ENCODE data around the gene MYOG. TPM values are rescaled to one million over a fixed set of nuclear protein-coding genes. Genes with fewer than 3 reads are reported as not detected.

MYOG gene
- total and polyA plus RNA-seq, 12 donors: 0.11 TPM; not detected in 11

DNA sequence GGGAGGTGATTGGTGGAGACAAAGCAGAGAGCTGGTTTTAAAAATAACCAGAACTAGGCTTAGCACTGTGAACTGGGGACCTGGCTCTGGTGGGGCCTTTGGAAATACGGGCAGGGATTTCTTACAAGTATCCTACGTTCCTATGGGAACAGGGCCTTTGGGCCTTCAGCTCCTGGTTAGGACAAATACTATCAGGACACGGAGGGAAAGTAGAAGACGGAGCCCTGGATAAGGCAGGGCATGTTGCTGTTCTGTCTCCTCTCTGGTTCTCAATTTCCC is 5.3 kb upstream of the MYOG start:
- H3K27ac ChIP-seq: no peak overlapping the region
- no peaks in the 10 kb centered on the region for H3K36me3 ChIP-seq (replicated peaks in 1 of 2)
- DNase-seq: no peak
- no peak for TF ChIP-seq POLR2A (IDR thresholded peaks at IDR 0.05)
- TF ChIP-seq, protein P1, sequence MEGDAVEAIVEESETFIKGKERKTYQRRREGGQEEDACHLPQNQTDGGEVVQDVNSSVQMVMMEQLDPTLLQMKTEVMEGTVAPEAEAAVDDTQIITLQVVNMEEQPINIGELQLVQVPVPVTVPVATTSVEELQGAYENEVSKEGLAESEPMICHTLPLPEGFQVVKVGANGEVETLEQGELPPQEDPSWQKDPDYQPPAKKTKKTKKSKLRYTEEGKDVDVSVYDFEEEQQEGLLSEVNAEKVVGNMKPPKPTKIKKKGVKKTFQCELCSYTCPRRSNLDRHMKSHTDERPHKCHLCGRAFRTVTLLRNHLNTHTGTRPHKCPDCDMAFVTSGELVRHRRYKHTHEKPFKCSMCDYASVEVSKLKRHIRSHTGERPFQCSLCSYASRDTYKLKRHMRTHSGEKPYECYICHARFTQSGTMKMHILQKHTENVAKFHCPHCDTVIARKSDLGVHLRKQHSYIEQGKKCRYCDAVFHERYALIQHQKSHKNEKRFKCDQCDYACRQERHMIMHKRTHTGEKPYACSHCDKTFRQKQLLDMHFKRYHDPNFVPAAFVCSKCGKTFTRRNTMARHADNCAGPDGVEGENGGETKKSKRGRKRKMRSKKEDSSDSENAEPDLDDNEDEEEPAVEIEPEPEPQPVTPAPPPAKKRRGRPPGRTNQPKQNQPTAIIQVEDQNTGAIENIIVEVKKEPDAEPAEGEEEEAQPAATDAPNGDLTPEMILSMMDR (IDR thresholded peaks at IDR 0.05): no peak
- no peak overlapping the region for H3K4me3 ChIP-seq
- WGBS, 4 donors: 62 to 87% (median 82%) methylated on average over 4 of the region's 4 CpGs
- intact Hi-C loops (cut with DNase I): no loop called here
- H3K4me1 ChIP-seq (replicated peaks in 1 of 2): no peaks in the 10 kb centered on the region
- peaks cover 0 to 9% (median 0%) of the 10 kb centered on the region in 3 donors for H3K9me3 ChIP-seq (replicated peaks in 1 of 3)
- H3K27me3 ChIP-seq: no peaks in the 10 kb centered on the region

DNA sequence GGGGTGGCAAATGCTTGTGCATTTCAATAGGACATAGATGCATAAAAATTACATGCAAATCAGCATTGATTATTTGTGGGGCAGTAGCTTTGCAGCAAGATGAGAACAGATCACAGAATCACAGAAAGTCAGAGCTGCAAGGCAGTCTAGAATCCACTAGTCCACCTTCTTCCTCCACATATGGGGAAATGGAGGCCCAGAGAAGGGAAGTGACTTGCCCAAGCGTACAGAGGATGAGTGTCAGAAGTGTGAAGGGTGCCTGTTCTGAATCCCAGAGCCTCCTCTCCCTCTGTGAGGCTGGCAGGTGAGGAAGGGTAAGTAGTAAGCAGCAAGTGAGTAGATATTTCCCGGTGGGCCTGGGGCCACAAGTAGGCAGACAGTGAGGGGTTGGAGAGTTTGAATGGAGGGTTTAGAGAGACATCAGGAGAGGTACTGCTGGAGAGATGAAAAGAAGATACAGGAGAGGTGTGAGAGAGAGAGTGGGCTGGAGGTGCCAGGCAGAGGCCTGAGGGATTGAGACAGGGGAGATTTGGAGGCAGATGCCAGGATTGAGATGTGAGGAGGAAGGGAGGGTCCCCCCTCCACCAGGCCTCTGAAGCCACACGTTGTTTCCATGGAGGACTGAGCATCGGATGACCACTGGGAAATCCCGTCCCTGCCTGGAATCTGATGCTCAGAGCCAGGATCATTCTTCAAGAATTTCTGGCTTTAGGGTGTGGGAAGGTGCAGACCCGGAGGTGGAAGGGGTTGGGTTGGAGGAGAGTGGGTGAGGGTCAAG is 4.8 kb upstream of the MYOG start:
- no peak for DNase-seq
- Histone ChIP-seq H3K4me3 (no peak overlapping the region), H3K36me3 (replicated peaks in 1 of 2) (no peaks in the 10 kb centered on the region), H3K4me1 (replicated peaks in 1 of 2) (no peaks in the 10 kb centered on the region), H3K9me3 (replicated peaks in 1 of 3) (peaks cover 0 to 9% (median 0%) of the 10 kb centered on the region in 3 donors), H3K27ac (no peak overlapping the region), H3K27me3 (no peaks in the 10 kb centered on the region)
- intact Hi-C loops (cut with DNase I): no loop called here
- WGBS, 4 donors: 70 to 84% (median 78%) methylated on average over 6 of the region's 6 CpGs
- TF ChIP-seq, protein P1 (IDR thresholded peaks at IDR 0.05): no peak
- TF ChIP-seq POLR2A (IDR thresholded peaks at IDR 0.05): no peak

DNA sequence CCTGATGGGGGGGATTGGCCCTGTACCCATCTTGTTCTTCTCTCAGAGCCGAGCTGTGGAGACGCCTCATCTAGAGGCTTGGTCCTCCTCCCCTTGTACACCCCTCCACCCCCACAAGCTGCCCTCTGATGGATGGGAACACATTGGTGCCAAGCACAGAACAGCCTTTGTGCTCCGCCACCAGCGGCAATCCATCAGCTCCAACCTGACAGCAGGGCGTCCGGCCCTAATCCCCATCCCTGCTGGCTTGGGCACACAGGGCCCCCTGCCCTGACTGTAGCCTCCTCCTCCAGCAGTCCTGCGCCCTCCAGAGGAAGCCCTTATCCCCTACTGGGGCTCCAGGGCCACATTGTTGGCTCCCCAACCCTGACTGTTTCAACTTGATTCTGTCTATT is 3.8 kb upstream of the MYOG start:
- no peaks in the 10 kb centered on the region for H3K27me3 ChIP-seq
- intact Hi-C loops (cut with DNase I): no loop called here
- no peak overlapping the region for H3K27ac ChIP-seq
- DNase-seq: no peak
- H3K9me3 ChIP-seq (replicated peaks in 1 of 3): peaks cover 0 to 1% (median 0%) of the 10 kb centered on the region in 3 donors
- no peaks in the 10 kb centered on the region for H3K4me1 ChIP-seq (replicated peaks in 1 of 2)
- H3K4me3 ChIP-seq: no peak overlapping the region
- TF ChIP-seq, protein P1 (IDR thresholded peaks at IDR 0.05): no peak
- TF ChIP-seq POLR2A (IDR thresholded peaks at IDR 0.05): no peak
- WGBS, 4 donors: 71 to 90% (median 72%) methylated on average over 6 to 7 of the region's 7 CpGs
- no peaks in the 10 kb centered on the region for H3K36me3 ChIP-seq (replicated peaks in 1 of 2)

DNA sequence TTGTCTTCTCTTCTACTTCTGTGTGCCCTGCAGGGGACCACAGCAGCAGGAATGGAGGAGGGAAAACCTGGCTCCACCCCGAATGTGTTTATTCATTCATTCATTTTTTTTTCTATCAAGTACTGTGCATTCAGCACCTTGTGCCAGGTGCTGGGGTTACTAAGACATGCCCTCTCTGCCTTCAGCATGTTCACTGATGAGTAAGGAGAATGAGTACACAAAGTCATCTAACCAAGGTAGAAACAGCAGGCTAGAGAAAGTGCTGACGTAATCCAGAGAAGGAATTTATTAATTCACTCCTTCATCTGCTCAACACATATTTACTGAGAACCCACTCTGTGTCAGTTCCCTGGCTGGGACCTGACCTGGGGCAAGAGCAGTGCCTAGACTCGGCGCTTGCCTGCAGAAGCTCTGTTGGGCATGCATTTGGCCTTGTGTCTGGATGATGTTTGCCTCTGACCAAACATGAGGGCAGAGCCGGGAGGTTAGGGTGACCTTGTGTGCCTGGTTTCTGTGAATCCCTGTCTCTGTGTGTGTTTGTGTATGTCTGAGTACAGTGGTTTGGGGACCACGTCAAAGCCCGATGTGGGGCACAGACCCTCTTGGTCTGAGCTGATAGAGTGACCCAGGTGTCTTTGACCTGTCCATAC is 3.3 kb upstream of the MYOG start:
- Histone ChIP-seq H3K36me3 (replicated peaks in 1 of 2) (no peaks in the 10 kb centered on the region), H3K4me1 (replicated peaks in 1 of 2) (no peaks in the 10 kb centered on the region), H3K27ac (no peak overlapping the region), H3K9me3 (replicated peaks in 1 of 3) (no peaks in the 10 kb centered on the region), H3K27me3 (no peaks in the 10 kb centered on the region), H3K4me3 (no peak overlapping the region)
- WGBS, 4 donors: 57 to 65% (median 59%) methylated on average over 4 to 7 of the region's 7 CpGs
- no peak for TF ChIP-seq POLR2A (IDR thresholded peaks at IDR 0.05)
- TF ChIP-seq, protein P1 (IDR thresholded peaks at IDR 0.05): no peak
- no peak for DNase-seq
- intact Hi-C loops (cut with DNase I): no loop called here

All from adrenal gland (tissue), 12 donors.